ENCODE results near the gene EIF2D. TPM values are rescaled to one million over a fixed set of nuclear protein-coding genes. Genes with fewer than 3 reads are reported as not detected.

Gene EIF2D
- total RNA-seq, 1 donor from 2014 or later, result 45.7 TPM

DNA sequence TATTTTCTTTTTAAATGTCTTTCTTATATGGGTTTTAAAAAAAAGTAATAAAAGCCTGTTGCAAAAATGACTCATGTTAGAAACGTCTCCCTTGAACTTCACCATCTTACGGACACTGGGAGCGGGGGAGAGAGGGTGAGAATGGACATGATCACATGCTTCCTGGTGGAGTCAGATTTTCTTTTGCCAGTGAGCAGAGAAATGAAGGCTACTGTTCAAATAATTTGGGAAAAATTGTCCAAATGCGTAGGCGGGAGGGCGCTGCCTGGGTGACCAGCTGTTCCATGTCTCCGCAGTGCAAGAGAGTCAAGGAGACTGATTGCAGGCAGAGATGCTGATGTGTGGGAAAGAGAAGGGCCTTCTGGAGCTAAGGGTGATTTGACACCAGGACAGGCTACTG, 23.1 kb downstream of the EIF2D start:
- Mint-ChIP-seq H3K4me3 (no peak overlapping the region), H3K27ac (peak overlapping the region; percentile 25), H3K9me3 (no peaks in the 10 kb centered on the region), H3K36me3 (peaks cover 27% of the 10 kb centered on the region), H3K4me1 (ENCODE audit: unreplicated experiment) (peaks cover 8% of the 10 kb centered on the region), H3K27me3 (no peaks in the 10 kb centered on the region)
- TF ChIP-seq CTCF (conservative IDR thresholded peaks at IDR 0.05), result no peak
- DNase-seq (ENCODE audit: extremely low spot score, unreplicated experiment), result no peak

- no peaks in the 10 kb centered on the region for H3K9me3 Mint-ChIP-seq
- DNase-seq (ENCODE audit: extremely low spot score, unreplicated experiment), result no peak
- no peak overlapping the region for H3K4me3 Mint-ChIP-seq
- H3K27me3 Mint-ChIP-seq, result peaks cover 1% of the 10 kb centered on the region
- TF ChIP-seq CTCF (conservative IDR thresholded peaks at IDR 0.05), result no peak
- H3K36me3 Mint-ChIP-seq, result peaks cover 22% of the 10 kb centered on the region
- peak overlapping the region; percentile 54 for H3K27ac Mint-ChIP-seq
- H3K4me1 Mint-ChIP-seq (ENCODE audit: unreplicated experiment), result peaks cover 10% of the 10 kb centered on the region
Measured at GRCh38 chr1:206588492-206588891, 23.8 kb downstream of the EIF2D start.

GRCh38 chr1:206587904-206588303, 24.4 kb downstream of the EIF2D start:
- H3K36me3 Mint-ChIP-seq, result peaks cover 22% of the 10 kb centered on the region
- no peaks in the 10 kb centered on the region for H3K9me3 Mint-ChIP-seq
- no peak for TF ChIP-seq CTCF (conservative IDR thresholded peaks at IDR 0.05)
- peaks cover 11% of the 10 kb centered on the region for H3K4me1 Mint-ChIP-seq (ENCODE audit: unreplicated experiment)
- H3K4me3 Mint-ChIP-seq, result no peak overlapping the region
- DNase-seq (ENCODE audit: extremely low spot score, unreplicated experiment), result no peak
- no peak overlapping the region for H3K27ac Mint-ChIP-seq
- H3K27me3 Mint-ChIP-seq, result peaks cover 3% of the 10 kb centered on the region

DNA sequence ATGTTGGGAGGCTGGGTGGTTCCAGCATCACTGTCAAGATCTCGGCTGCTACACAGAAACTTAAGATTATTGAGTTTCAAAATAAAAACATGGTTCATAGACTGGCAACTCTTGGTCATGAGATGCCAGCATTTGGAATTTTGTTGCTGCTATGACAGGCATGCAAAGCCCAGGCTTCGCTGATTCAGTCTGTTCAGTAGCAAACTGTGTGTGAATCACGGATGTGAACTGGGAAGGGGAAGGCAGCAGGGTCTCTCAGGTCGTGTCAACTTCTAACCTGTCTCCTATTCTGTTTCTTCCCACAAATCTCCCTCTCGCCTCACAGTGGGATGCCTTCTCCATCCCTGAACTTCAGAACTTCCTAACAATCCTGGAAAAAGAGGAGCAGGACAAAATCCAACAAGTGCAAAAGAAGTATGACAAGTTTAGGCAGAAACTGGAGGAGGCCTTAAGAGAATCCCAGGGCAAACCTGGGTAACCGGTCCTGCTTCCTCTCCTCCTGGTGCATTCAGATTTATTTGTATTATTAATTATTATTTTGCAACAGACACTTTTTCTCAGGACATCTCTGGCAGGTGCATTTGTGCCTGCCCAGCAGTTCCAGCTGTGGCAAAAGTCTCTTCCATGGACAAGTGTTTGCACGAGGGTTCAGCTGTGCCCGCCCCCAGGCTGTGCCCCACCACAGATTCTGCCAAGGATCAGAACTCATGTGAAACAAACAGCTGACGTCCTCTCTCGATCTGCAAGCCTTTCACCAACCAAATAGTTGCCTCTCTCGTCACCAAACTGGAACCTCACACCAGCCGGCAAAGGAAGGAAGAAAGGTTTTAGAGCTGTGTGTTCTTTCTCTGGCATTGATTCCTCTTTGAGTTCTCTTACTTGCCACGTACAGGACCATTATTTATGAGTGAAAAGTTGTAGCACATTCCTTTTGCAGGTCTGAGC, 25.5 kb downstream of the EIF2D start:
- Mint-ChIP-seq H3K4me3 (peak overlapping the region; percentile 46), H3K4me1 (ENCODE audit: unreplicated experiment) (peaks cover 11% of the 10 kb centered on the region), H3K27me3 (peaks cover 3% of the 10 kb centered on the region), H3K36me3 (peaks cover 13% of the 10 kb centered on the region), H3K9me3 (no peaks in the 10 kb centered on the region), H3K27ac (peak overlapping the region; percentile 94)
- DNase-seq (ENCODE audit: extremely low spot score, unreplicated experiment), result no peak
- TF ChIP-seq CTCF (conservative IDR thresholded peaks at IDR 0.05), result no peak

GRCh38 chr1:206584683-206585082, 27.6 kb downstream of the EIF2D start:
- H3K27me3 Mint-ChIP-seq, result peaks cover 6% of the 10 kb centered on the region
- H3K4me3 Mint-ChIP-seq, result no peak overlapping the region
- no peak overlapping the region for H3K27ac Mint-ChIP-seq
- DNase-seq (ENCODE audit: extremely low spot score, unreplicated experiment), result no peak
- peaks cover 11% of the 10 kb centered on the region for H3K4me1 Mint-ChIP-seq (ENCODE audit: unreplicated experiment)
- TF ChIP-seq CTCF (conservative IDR thresholded peaks at IDR 0.05), result no peak
- H3K36me3 Mint-ChIP-seq, result peaks cover 3% of the 10 kb centered on the region
- H3K9me3 Mint-ChIP-seq, result no peaks in the 10 kb centered on the region

Data from type B pancreatic cell (in vitro differentiated cells).